HG02623 (cell line): ENCODE results near the gene CD22.

Experiments
- ATAC-seq: cut with Tn5 transposase; IDR thresholded peaks from one replicate; pipeline ENCODE4 v1.9.1; 2021; ENCODE audit warnings: moderate library complexity; ENCODE audit not compliant: unreplicated experiment

CD22 gene

GRCh38 chr19:35313587-35313986 lies 15.4 kb upstream of the CD22 start:
- no peak for ATAC-seq

GRCh38 chr19:35314031-35314430 lies 15.0 kb upstream of the CD22 start:
- ATAC-seq: no peak

DNA sequence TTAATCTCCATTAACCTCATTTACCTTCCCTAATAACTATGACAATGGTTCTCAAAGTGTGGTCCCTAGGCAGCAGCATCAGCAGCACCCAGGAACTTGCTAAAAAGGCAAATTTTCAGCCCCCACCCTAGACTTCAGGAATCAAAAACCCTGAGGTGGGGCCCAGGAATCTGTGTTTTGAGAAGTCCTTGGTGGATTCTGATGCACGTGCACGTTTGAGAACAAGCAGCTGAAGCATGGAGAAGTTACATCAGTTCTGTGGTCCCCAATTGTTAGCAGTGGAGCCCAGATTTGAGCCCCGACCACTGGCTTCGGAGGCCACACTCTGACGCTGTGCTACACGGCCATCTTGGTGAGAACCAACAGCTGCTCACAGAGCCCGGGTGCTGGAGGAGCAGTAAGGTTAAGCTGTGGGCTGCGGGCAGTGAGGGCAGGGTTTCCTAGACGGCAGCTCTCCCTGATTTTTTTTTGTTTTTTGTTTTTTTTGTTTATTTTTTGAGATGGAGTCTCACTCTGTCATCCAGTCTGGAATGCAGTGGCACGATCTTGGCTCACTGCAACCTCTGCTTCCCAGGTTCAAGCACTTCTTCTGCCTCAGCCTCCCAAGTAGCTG lies 14.0 kb upstream of the CD22 start:
- no peak for ATAC-seq

DNA sequence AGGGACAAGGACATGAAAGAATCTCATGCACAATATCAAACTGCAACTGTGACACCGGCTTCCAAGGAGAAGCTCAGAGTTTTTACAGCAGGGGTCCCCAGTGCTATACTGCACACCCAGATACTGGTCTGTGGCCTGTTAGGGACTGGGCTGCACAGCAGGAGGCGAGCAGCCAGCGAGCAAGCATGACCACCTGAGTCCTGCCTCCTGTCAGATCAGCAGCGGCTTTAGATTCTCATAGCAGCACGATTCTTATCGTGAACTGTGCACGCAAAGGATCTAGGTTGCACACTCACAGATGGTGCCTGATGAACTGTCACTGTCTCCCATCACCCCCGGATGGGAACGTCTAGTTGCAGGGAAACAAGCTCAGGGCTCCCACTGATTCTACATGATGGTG lies 13.1 kb upstream of the CD22 start:
- ATAC-seq: no peak

- no peak for ATAC-seq
Measured at GRCh38 chr19:35316560-35316959, 12.4 kb upstream of the CD22 start.

- no peak for ATAC-seq
Measured at GRCh38 chr19:35317464-35318043, 11.4 kb upstream of the CD22 start.

GRCh38 chr19:35318679-35319448 lies 10.1 kb upstream of the CD22 start:
- ATAC-seq: no peak

- no peak for ATAC-seq
Measured at GRCh38 chr19:35320065-35320713, 8.8 kb upstream of the CD22 start.

GRCh38 chr19:35321291-35321690 lies 7.7 kb upstream of the CD22 start:
- no peak for ATAC-seq

GRCh38 chr19:35322014-35322413 lies 7.0 kb upstream of the CD22 start:
- no peak for ATAC-seq

- no peak for ATAC-seq
Measured at GRCh38 chr19:35327642-35328041, 1.3 kb upstream of the CD22 start.

DNA sequence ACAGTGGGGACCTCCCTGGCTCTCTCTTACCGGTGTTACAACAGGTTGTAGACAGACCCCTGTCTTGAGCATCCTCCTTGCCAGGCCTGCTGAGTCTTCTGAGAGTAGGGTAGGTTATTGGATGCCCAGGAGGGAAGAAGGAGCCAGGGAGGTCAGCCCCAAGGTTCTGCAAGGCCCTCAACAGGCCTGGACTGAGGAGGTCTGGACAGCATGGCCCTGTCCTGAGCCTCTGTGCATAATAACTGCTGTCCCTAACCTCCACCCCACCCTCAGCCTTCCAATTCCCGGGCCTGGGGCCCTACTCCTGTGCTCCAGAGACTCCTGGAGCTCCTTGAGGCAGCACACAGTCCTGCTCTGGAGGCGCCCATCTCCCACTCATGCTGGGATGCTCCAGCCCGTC lies 336 bp downstream of the CD22 start:
- ATAC-seq: no peak

GRCh38 chr19:35330475-35330874 lies 1.5 kb downstream of the CD22 start:
- ATAC-seq: peak; percentile 55

DNA sequence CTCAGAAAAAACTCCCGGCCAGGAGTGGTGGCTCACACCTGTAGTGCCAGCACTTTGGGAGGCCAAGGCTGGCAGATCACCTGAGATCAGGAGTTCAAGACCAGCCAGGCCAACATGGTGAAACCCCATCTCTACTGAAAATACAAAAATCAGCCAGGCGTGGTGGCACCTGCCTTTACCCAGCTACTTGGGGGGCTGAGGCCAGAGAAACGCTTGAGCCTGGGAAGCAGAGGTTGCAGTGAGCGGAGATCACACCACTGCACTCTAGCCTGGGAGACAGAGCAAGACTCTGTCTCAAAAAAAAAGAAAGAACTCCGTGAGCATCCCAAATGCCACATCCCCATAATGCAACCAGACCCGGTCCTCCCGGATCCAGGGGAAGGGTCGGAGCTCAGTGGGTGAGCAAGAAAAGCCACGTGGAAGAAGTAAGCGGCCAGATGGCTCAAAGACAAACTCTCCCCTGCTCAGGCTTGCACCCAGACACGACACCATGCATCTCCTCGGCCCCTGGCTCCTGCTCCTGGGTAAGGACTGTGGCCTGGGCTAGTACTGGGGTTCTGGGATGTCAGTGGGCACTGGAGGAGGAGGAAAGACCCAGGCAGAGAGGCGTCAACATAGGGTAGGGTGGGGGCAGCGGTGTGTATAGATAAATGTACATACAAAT lies 2.7 kb downstream of the CD22 start:
- ATAC-seq: no peak

DNA sequence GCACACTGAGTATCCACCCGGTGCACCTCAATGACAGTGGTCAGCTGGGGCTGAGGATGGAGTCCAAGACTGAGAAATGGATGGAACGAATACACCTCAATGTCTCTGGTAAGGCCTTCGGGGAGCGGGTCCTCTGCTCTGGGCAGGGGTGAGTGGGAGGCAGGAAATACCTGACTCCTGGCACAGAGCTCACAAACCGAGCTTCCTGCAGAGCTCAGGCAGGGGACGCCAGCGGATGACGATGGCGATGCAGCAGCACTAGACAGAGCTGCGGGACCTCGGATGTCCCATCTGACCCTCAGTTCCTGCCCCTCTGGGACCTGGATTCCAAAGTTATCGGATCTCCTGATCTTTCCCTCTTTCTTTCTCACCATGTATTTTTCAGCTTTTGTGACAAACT lies 3.8 kb downstream of the CD22 start:
- no peak for ATAC-seq

GRCh38 chr19:35334144-35334753 lies 5.3 kb downstream of the CD22 start:
- no peak for ATAC-seq

DNA sequence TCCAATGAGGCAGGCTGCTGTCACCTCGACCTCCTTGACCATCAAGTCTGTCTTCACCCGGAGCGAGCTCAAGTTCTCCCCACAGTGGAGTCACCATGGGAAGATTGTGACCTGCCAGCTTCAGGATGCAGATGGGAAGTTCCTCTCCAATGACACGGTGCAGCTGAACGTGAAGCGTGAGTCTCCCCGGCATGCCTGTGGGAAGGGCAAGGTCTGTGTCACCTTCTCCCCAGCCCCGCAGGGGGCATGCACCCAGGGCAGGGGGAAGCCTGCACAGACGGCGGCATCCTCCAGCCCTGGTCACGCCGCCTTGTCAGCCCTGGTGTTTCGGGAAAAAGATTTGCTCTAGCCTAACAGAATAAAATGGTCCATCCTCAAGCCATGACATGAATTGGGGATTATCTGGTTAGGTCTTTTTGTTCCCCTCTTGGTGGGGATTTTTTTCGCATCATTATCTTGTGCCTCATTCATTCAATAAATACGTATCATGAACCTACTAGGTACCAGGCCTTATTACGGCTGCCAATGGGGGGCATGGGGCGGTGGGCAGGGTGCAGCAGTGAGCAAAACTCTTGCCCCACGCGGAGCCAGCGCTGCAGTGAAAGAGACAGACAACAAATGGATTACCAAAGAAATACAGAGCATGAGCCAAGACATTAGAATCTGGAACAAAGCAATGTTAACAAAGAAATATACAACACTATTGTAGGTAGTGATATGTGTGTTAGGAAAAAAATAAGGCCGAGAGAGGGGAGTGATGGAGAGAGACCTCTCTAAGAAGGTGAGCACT lies 7.4 kb downstream of the CD22 start:
- no peak for ATAC-seq

DNA sequence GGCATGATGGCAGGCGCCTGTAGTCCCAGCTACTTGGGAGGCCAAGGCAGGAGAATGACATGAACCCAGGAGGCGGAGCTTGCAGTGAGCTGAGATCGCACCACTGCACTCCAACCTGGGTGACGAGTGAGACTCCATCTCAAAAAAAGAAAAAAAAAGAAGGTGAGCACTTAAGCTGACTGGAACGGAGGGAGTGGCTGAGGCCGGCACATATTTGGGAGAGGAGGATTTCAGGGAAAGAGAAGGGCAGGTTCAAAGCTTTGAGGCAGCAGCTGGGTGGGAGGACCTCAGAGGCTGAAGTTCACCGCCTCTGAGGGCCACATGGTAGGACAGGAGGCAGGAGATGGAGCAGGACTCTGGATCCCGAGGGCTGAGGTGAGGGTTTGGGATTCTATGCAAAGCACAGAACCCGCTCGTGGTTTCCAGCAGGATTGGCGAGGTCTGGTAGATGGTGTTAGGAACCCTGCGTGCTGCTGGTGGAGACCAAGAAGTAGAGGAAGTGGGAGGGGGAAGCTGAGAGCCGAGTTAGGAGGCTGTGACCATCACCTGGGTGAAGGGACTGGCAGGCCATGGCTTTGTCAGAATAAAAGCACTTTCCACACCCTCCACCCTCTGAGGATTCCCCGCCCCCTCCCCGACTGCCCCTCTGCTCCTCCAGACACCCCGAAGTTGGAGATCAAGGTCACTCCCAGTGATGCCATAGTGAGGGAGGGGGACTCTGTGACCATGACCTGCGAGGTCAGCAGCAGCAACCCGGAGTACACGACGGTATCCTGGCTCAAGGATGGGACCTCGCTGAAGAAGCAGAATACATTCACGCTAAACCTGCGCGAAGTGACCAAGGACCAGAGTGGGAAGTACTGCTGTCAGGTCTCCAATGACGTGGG lies 8.4 kb downstream of the CD22 start:
- no peak for ATAC-seq

- ATAC-seq: no peak
Measured at GRCh38 chr19:35337984-35338296, 9.0 kb downstream of the CD22 start.
